T-helper 1 cell (primary cell): Measurements from ENCODE around the gene NFS1.

Source experiments
- DNase-seq, 5 donors: peaks; one replicate each; pipeline ENCODE4 v3.0.0-alpha.2; 2012 to 2020

Gene NFS1

GRCh38 chr20:35636095-35636494 lies 63.1 kb downstream of the NFS1 start:
- DNase-seq: no peak

- no peak for DNase-seq
Observed at GRCh38 chr20:35635652-35636051, 63.5 kb downstream of the NFS1 start.

GRCh38 chr20:35632539-35633115 lies 66.5 kb downstream of the NFS1 start:
- DNase-seq: no peak

- DNase-seq: no peak
Observed at GRCh38 chr20:35630636-35631035, 68.5 kb downstream of the NFS1 start.

GRCh38 chr20:35629427-35630145 lies 69.6 kb downstream of the NFS1 start:
- DNase-seq: no peak

GRCh38 chr20:35627121-35627520 lies 72.0 kb downstream of the NFS1 start:
- no peak for DNase-seq

- DNase-seq: no peak
Observed at GRCh38 chr20:35626386-35627001, 72.7 kb downstream of the NFS1 start.

- no peak for DNase-seq
Observed at GRCh38 chr20:35625584-35626385, 73.4 kb downstream of the NFS1 start.

GRCh38 chr20:35621560-35621946 lies 77.6 kb downstream of the NFS1 start:
- DNase-seq: no peak

- DNase-seq: no peak
Observed at GRCh38 chr20:35620818-35621559, 78.2 kb downstream of the NFS1 start.

- DNase-seq: peak; percentile 53 to 80 (median 67)
Observed at GRCh38 chr20:35619196-35620095, 79.7 kb downstream of the NFS1 start.

- no peak for DNase-seq
Observed at GRCh38 chr20:35618263-35619131, 80.7 kb downstream of the NFS1 start.
